ENCODE measurements around the gene BBC3. TPM values are rescaled to one million over a fixed set of nuclear protein-coding genes. Genes with fewer than 3 reads are reported as not detected.

The BBC3 gene
- total and polyA plus RNA-seq, 2 experiments from 2014 or later = 23.4 to 31.9 TPM

- peaks cover 22% of the 10 kb centered on the region for H3K4me1 Mint-ChIP-seq
- H3K4me3 ChIP-seq = peak overlapping the region; percentile 64; the same call in 1 of the 2 replicates
- peak overlapping the region; percentile 83; the same call in 1 of the 2 replicates for H3K4me2 ChIP-seq
- H3K36me3 ChIP-seq (ENCODE audit: insufficient read depth) = no peaks in the 10 kb centered on the region
- H3K27me3 Mint-ChIP-seq (ENCODE audit: insufficient read depth, low read depth, poor library complexity) = peaks cover 31% of the 10 kb centered on the region
- H3K27ac ChIP-seq (ENCODE audit: low read depth) = no peak overlapping the region
- H3F3A ChIP-seq (replicated peaks; ENCODE audit: low read depth) = peaks cover 20% of the 10 kb centered on the region
- no peak overlapping the region for H2AFZ ChIP-seq
- DNase-seq (ENCODE audit: low spot score) (no peak), ATAC-seq (no peak)
- TF ChIP-seq POLR2AphosphoS5 (IDR thresholded peaks at IDR 0.05; ENCODE audit: low read depth) (no peak), ETS1 (IDR thresholded peaks at IDR 0.05) (no peak), NANOG (IDR thresholded peaks at IDR 0.05; ENCODE audit: borderline replicate concordance) (no peak), ZNF114 (CRISPR knock-in tag; IDR thresholded peaks at IDR 0.05) (no peak), STAT1 (IDR thresholded peaks at IDR 0.05; ENCODE audit: unreplicated experiment) (no peak), CREB1 (CRISPR knock-in tag; IDR thresholded peaks at IDR 0.05; ENCODE audit: low read depth) (no peak), JUNB (IDR thresholded peaks at IDR 0.05; ENCODE audit: unreplicated experiment) (no peak), ZNF331 (CRISPR knock-in tag; IDR thresholded peaks at IDR 0.05; ENCODE audit: low read depth) (no peak), ZNF462 (CRISPR knock-in tag; IDR thresholded peaks at IDR 0.05) (no peak), CTCF (conservative IDR thresholded peaks at IDR 0.05; ENCODE audit: low read depth in 2 of 2) (no peak), EZH2phosphoT487 (IDR thresholded peaks at IDR 0.05; ENCODE audit: unreplicated experiment) (no peak), REST (IDR thresholded peaks at IDR 0.05; ENCODE audit: unreplicated experiment) (no peak), EZH2 (IDR thresholded peaks at IDR 0.05; ENCODE audit: low read depth, unreplicated experiment) (no peak)
- peaks cover 11% of the 10 kb centered on the region; the same call in 1 of the 2 replicates for H3K4me1 ChIP-seq (ENCODE audit: insufficient read depth)
- peak overlapping the region; percentile 64 for H3K4me3 Mint-ChIP-seq
- peaks cover 8% of the 10 kb centered on the region for H3K27me3 ChIP-seq (ENCODE audit: insufficient read depth)
- H3K9me3 Mint-ChIP-seq = no peaks in the 10 kb centered on the region
- H3K79me2 ChIP-seq (replicated peaks; ENCODE audit: insufficient read depth) = no peaks in the 10 kb centered on the region
- peaks cover 7% of the 10 kb centered on the region; the same call in 2 of the 3 replicates for H3K36me3 Mint-ChIP-seq (ENCODE audit: low read depth)
- no peak overlapping the region for H3K27ac Mint-ChIP-seq
- no peaks in the 10 kb centered on the region; the same call in 1 of the 2 replicates for H4K20me1 ChIP-seq (replicated peaks; ENCODE audit: insufficient read depth)
- no peaks in the 10 kb centered on the region for H3K9me2 ChIP-seq (ENCODE audit: insufficient read depth)
Observed at GRCh38 chr19:47275791-47276461, 44.9 kb upstream of the BBC3 start.

Data from GM23338 (cell line).